ENCODE measurements around the gene ALOXE3.

ALOXE3 gene

DNA sequence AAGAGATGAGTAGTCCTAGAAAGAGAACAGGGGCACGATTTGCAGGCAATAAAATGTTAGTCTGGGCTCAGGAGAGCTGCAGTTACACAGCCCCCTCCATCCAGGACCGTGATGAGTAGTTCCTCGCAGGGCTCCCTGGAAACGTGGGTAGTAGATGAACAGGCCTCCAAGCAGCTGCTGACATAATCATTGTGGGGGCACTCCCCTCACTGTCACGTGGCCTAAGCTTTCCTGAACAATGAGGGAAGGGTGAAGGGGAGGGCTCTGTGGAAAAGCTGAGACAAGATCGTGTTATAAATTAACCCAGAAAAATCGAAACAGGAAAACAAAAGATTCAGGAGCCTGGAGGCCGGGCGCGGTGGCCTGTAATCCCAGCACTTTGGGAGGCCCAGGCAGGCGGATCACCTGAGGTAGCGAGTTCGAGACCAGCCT lies 35.2 kb upstream of the ALOXE3 start:
- peak overlapping the region; percentile 96 to 100 for H3K27ac ChIP-seq
- peak overlapping the region; percentile 73 for H3K4me3 ChIP-seq
- no peak for TF ChIP-seq CTCF (IDR thresholded peaks at IDR 0.05)
- DNase-seq (ENCODE audit: low spot score): peak; percentile 90

DNA sequence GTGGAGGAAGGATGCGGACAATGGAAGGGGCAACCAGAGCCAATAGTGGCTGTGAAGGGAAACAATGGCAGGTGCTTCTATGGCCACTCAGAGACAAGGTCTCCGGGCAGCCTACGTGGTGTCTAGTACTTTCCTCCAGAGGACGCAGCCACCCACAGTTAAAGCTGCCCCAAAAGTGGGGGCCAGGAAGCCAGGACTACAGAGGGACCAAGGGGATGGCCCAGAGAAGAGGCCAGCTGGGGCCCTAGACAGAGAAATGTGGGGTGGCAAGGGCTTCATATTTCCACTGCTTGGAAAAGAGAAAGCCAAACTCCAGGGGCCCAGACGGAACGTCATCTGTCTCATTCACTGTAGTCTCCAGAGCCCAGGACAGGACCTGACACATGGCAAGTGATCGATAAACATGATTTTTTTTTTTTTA lies 34.7 kb upstream of the ALOXE3 start:
- no peak for TF ChIP-seq CTCF (IDR thresholded peaks at IDR 0.05)
- peak; percentile 80 for DNase-seq (ENCODE audit: low spot score)
- peak overlapping the region; percentile 96 to 100 for H3K27ac ChIP-seq
- peak overlapping the region; percentile 73 for H3K4me3 ChIP-seq

GRCh38 chr17:8152112-8152775 lies 33.9 kb upstream of the ALOXE3 start, which contains the start of gene PER1:
TSS of gene PER1 (minus strand) at chr17:8152404. CDS start at chr17:8150706, 1,698 bp downstream.
- Histone ChIP-seq H3K4me3 (peak within 1 kb of the TSS; percentile 73), H3K27ac (peak within 1 kb of the TSS; percentile 96 to 100)
- DNase-seq (ENCODE audit: low spot score): peak; percentile 99
- no peak for TF ChIP-seq CTCF (IDR thresholded peaks at IDR 0.05)

DNA sequence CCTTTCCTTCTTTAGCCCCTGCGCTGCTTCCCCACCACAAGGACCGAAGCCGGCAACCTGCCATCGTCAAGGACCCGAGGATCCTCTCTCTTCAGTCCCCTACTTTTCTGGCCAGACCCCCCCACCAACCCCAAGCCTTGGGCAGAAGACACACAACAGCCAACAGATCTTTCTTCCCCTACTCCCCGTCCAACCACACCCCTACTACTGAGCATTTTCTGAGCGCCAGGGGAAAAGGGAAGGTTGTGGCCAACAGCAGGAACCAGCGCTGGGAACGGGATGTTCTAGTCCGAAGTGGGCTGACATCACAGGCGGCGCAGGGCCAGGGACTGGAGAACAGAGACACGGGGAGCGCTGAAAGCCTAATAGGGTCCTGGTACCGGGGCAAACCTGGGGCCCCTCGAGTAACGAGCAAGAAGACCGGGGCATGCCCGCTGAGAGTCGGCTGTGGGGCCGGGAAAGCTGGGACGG lies 33.4 kb upstream of the ALOXE3 start:
- DNase-seq (ENCODE audit: low spot score): peak; percentile 95
- Histone ChIP-seq H3K27ac (peak overlapping the region; percentile 96 to 100), H3K4me3 (peak overlapping the region; percentile 73)
- TF ChIP-seq CTCF (IDR thresholded peaks at IDR 0.05): no peak

DNA sequence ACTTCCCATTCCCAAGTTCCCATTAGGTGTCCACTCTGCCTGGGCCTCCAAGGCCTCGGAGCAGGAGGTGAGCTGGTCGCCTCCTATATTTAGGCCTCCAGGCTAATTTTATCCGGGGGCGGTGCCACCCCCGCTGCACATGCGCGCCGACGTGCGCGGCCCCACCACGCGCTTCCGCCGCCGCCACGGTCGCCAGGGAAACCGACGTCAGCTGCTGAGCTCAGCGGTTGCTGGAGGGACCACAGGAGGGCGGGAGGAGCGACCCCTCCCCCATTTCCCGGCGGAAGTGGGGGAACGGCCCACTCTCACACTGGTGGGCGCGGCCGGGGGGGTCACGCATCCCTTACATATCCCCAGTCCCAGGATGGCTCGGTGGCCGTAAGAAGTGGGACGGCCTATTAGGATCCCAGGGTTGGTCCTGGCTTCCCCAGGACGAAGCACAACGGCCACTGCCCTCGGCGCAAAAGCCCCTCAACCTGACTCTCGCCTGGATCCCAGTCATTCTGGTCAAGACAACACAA lies 32.9 kb upstream of the ALOXE3 start:
- DNase-seq (ENCODE audit: low spot score): peak; percentile 97
- no peak for TF ChIP-seq CTCF (IDR thresholded peaks at IDR 0.05)
- peak overlapping the region; percentile 73 for H3K4me3 ChIP-seq
- H3K27ac ChIP-seq: peak overlapping the region; percentile 96 to 100

DNA sequence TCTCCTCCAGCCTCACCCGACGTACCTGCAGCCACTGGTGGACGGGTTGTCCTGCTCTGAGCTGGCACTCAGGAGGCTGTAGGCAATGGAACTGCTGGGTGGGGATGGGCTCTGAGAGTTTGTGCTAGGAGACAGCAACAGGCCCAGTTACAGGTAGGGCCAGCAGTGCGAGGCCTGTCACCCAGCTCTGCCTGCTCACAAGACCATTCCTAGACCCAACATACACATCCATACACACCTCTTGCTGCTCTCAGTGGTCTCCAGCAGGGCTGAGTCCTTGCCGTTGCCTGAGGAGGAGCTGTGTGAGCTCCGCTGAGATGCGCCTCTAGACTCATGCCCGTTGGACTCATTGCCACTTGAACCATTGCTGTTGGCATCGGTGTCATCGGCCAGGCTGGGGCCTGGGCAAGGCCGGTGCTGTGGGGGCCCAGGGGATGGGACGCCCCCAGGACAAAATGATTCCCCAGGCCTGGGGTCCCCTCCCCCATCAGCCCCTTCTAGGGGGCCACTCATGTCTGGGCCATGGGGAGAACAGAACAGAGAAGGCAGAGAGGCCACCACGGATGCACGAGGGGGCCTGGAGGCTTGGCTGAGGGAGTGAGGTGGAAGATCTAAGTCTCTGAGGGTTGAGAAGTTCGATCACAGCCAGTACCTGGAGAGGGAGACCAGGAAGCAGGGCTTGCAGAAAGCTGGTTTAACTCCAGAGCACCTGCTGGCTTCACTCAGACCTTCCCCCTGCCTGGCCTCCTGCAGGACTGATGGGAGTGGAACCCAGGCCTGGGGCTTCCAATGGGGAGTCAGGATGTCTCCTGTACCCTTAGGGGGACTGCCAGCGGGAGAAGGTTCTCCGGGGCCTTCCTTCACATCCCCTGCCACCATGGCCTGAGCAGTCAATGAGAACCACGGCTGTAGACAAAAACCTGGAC lies 32.1 kb upstream of the ALOXE3 start:
- peak overlapping the region; percentile 96 to 100 for H3K27ac ChIP-seq
- peak; percentile 83 for DNase-seq (ENCODE audit: low spot score)
- TF ChIP-seq CTCF (IDR thresholded peaks at IDR 0.05): no peak
- peak overlapping the region; percentile 73 for H3K4me3 ChIP-seq

All from coronary artery (tissue), 2 donors.